ENCODE results near the gene UBN1.

The UBN1 gene

GRCh38 chr16:4846901-4847773 lies at the start of gene UBN1, which contains the start of gene GLYR1:
UBN1 (plus strand) TSS chr16:4847481; CDS start chr16:4852918, 5,437 bp downstream.
GLYR1 (minus strand) TSS chr16:4847288; CDS start chr16:4847265, 23 bp downstream.
- peak; percentile 88 to 98 (median 94) for DNase-seq

DNA sequence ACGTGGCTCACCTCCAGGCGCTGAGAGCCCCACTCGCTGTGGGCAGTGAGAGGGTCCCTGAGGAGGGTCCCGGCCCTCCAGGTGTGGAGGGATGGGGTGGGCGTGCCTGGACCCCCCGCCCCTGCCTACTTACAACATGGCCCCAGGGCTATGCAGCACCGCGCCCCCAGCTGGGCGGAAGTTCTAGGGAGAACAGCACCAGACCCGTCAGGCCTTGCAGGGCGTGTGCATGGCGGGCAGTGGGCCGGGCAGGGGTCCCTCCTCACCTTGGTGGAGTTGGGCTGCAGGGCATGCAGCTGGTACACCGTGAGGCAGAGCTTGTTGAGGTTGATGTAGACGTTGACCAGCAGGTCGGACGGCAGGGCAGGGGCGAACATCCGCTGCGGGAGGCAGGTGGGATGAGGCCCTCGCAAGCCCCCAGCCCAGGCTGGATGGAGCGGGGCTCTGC lies 49.5 kb upstream of the UBN1 start:
- no peak for DNase-seq

DNA sequence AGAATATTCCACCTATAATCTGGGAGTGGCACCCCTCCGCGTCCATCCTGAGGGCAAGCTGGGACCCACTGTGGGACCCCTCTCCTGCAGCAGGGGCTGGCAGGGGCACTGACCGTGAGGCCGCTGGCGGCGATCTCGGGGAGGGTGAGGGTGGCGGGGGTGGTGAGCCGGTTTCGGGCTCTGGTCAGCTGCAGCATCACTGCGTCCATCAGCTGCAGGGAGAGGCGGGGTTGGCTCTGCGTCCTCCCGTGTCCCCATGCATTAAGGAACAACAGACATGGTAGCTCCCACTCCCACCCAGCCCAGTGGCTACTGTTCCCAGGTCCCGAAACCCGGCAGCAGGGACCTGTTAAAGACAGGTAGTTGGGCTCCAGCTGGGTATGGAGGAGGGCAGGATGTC lies 48.8 kb upstream of the UBN1 start:
- no peak for DNase-seq

- DNase-seq = no peak
These were observed 48.0 kb upstream of the UBN1 start for GRCh38 chr16:4799171-4799855.

- DNase-seq = peak in 13 of 14 donors; percentile 49 to 88 (median 63)
These were observed 46.8 kb upstream of the UBN1 start for GRCh38 chr16:4800290-4801041.

DNA sequence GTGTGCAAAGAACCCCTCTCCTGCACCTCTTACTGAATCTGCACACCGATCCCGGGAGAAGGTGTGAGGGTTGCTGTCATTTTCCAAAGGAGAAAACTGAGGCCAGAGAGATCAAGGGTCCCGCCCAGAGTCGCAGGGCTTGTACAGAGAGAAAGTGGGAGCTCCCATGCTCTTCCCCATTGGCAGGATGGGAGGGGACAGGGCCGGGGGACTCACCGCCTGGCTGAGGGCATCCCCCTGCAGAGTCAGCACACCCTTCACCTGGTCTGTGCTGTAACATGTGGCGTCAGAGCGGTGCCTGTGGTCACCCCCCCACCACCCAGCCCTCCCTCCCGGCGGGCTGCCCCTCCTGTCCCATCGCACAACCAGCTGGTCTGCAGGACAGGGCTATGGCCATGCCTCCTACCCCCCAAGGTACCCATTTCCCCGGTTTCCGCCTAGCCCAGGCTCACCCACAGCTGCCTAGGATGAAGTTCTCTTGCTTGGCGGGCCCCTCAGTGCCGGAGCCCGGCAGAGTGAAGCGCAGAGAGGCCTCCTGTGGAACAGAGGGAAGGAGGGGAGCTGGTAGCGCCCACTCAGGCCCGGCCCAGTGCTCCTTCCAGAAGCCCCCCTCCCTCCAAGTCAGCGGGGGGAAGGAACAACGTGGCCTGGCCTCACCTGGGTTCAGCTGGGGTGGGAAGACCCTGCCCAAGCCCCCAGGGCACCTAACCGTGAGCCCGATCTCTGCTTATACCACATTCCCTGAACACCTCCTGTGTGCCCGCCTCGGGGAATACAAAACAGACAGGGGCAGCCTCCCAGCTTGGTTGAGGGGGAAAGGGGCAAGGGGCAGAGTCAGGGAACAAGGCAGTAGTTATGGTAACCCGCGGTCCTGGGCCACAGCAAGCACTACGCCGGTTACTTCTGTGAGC lies 46.0 kb upstream of the UBN1 start:
- peak in 3 of 14 donors; percentile 42 to 56 (median 44) for DNase-seq

DNA sequence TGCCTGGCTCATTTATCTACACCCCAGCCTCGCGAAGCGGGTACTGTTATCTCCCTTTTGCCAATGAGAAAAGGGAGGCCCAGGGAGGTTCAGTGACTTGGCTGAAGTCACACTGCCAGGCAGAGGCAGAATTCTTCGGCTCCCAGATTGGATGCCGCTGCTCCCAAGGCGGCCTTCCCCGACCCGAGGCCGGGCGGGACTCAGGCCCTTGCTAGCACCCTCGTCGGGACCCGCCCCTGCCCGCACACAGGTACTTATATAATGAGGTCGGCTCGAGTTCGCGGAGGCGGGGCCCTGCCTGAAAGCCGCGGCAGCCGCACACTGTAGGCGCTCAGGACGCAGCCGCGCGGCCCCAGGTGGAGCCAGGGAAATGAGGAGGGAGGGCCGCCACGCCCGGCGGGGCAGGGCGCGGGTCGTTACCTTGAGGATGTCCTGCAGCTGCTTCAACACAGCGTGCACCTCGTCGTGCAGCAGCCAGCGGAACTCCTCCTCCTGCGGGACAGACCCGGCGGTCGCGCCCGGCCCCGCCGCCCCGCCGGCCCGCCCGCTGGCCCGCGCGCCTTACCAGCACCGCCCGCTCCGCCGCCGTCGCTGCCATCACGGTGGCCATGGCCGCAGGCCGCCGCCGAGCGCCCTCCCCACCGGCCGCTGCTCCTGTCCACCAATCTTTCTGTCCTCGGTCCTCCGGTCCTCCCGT lies 45.2 kb upstream of the UBN1 start, which contains the start of gene ROGDI:
Gene ROGDI (minus strand): TSS at position 672 of the 697 bp plus-strand sequence. CDS start 62 bp downstream, at position 610.
- peak in 10 of 14 donors; percentile 20 to 80 (median 59) for DNase-seq

DNA sequence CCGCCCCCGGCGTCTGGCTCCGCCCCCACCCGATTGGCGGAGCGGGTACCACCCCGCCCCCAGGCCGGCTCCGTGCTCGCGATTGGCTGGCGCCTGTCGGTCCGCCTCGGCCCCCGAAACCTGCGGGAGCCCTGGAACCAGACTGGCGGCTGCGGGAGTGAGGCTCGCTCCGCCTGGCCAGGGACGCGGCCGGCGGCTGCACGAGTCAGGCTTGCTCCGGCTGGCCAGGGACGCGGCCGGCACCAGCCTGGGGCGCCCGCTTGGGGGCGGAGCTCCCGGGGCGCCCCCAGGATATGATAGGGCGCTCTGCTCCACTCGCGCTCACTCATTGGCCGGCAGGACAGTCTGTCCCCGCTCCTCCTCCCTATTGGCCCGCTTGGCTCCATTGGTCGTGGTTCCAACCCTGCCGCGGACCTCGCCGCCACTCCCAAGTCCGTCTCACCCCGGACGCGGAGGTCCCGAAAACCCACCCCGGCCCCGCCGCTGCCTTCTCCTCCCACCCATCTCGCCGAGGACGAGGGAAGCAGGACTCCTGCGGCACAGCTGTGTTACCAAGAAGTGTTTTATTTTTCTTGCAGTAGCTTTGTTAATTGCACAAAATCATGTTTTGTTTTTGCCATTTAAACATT lies 44.5 kb upstream of the UBN1 start:
- DNase-seq = peak; percentile 70 to 100 (median 98)

DNA sequence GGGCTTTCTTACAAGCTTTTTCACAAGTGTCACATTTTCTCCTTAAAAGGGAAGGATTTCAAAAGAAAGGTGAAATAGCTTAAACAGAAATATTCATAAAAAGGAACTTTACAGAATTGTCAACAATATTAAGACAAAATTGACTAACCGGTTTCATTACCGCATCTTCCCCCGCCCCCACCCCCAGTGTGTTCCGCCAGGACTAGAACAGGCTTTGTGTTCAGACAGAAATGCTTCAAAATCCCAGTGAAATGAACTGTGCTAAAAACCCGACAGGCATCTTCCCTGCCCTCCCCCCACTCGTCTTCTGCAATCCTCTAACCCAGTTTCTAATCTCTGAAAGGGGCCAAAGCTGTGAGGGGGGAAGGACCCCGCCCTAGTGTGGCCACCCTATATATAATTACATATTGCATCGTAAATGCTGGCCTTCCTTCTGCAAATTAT lies 43.9 kb upstream of the UBN1 start:
- no peak for DNase-seq

DNA sequence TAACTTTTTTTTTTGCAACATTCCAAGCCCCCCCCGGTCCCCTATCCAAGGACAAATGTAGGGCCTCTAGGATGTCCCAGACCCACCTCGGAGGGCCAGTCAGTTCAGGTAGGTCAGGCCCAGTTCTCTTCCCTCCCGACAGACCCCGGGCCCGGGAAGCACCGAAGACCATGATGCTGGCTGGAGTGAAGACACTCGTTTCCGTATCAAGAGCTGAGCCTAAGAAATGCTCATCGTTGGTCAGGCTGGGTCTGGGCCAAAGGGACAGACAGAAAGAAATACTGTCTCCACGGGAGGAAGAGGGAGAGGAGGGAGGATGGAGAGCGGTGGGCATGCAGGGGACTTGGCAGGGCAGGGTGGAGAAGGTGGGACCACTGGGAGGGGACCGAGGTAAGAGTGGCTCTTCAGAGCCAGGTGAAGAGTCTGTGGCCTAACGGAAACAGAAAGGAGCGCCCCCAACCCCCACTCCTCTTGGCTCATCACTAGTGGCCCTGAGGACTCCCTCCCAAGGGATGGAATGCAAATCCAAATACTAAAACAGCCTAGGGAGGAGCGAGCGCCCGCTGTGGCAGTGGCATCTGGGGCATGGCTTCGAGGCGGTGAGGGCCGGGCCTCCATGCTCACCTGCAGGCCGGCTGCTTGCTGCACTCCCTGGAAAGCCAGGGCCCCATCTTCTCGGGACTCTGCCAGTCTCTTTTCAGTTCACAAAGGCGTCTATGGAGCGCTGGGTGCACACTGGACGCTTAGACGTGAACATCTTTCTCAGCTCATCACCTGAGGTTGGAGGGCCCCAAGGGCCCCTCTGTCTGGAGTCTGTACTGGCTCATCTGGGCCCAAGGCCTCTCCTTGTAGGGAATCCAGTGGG lies 43.2 kb upstream of the UBN1 start:
- DNase-seq = no peak

- no peak for DNase-seq
These were observed 42.0 kb upstream of the UBN1 start for GRCh38 chr16:4805231-4805630.

- no peak for DNase-seq
These were observed 41.0 kb upstream of the UBN1 start for GRCh38 chr16:4806280-4806679.

- DNase-seq = no peak
These were observed 36.0 kb upstream of the UBN1 start for GRCh38 chr16:4811242-4811641.

GRCh38 chr16:4811773-4812172 lies 35.5 kb upstream of the UBN1 start:
- DNase-seq = no peak

- no peak for DNase-seq
These were observed 33.9 kb upstream of the UBN1 start for GRCh38 chr16:4813251-4814003.

DNA sequence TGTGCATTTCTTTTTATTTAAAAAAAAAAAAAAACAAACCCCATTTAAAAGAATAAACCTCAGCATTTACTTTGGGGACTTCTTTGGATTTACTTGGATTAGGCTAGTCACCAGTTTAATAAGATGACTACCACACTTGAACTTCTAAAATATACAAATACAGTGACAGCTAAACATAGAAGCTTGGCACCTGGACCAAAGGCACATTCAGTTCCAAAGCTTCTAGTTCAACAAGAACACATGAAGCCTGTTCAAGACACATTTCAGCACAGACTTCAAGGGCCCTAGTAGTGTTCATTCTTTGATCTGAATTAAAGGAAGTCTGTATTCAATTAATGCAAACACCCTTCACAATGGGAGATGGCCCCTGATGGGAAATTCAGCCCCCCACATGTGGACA lies 33.2 kb upstream of the UBN1 start:
- no peak for DNase-seq

DNA sequence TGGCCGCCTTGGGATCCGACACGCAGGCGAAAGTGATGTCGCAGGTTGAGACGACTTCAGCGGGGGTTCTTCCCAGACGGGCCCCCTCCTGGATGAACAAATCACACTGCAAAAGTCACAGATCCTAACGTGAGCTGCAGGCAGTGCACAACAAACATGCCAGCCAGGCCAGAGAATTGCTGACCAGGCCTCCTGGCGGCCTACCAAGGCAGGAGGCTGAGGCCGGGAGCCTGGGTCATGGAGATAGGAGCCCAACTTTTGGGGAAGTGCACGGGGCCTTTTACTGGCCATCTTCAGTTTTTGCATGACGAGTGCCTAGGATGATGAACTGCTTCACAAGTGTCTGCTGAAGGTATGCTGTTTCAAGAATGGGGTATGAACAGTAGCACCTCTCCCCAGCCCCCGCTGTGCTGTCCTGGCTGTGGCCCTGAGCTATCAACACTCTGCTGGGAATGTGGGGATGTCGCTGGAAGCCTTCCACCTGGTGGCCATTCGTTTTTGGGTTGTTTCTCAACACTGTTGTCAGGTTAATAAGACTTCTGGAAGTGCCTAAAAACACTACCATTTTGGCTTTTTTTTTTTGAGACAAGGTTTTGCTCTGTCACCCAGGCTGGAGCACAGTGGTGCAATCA lies 32.6 kb upstream of the UBN1 start:
- DNase-seq = no peak

DNA sequence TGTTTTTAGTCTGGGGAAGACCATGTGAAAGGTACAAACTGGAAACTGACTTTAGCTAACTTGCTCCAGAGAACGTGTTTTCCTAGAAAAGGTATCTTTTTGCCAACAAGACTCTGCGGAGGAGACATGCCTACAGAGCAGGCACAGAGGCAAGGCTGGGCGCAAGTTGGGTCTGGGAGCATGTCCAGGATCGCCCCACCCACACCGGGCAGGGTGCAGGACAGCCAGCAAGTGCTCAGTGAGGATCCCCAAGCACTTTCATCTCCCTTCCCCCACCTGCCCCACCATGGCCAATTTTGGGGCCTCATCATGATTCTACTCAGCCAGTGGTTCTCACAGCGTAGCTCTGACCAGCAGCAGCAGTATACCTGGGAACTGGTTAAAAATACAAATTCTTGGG lies 26.6 kb upstream of the UBN1 start:
- no peak for DNase-seq
